ENCODE results near the gene PHACTR2.

The PHACTR2 gene

DNA sequence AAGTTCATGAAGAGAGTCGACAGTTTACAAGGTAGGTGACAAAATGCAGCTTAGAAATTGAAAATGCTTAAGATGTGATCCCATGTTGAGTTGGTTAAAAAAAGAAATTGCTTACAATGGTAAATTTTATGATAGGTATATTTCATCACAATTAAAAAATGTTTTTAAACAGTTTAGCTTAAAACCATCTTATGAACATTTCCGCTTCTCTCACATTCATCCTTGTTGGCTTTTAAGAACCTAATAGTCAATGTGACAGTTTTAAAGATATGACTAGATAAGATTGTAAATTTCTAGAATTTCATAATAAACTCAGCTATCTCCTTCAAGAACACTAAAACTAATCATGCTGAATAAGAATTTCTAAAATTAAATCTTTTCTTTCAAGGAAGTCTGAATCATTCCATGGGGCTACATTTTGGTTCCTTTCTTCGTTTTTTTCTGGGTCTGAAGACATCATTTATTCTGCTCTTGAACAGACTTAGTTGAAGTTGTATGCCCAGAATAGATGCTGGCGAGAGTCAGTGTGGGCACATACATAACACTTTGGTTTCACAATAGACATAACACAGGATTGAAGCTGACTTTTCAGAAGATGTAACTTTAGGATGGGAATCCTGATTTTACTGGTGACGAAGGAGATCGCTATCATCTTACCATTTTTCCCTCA lies 129.5 kb downstream of the PHACTR2 start:
- peak in 1 of 2 donors; percentile 47 for DNase-seq (ENCODE audit: low read depth in 2 of 2)
- H3K4me3 ChIP-seq (replicated peaks in 1 of 2; ENCODE audit: low read depth in 2 of 2, low read length in 2 of 2): no peak overlapping the region
- TF ChIP-seq, protein P1, sequence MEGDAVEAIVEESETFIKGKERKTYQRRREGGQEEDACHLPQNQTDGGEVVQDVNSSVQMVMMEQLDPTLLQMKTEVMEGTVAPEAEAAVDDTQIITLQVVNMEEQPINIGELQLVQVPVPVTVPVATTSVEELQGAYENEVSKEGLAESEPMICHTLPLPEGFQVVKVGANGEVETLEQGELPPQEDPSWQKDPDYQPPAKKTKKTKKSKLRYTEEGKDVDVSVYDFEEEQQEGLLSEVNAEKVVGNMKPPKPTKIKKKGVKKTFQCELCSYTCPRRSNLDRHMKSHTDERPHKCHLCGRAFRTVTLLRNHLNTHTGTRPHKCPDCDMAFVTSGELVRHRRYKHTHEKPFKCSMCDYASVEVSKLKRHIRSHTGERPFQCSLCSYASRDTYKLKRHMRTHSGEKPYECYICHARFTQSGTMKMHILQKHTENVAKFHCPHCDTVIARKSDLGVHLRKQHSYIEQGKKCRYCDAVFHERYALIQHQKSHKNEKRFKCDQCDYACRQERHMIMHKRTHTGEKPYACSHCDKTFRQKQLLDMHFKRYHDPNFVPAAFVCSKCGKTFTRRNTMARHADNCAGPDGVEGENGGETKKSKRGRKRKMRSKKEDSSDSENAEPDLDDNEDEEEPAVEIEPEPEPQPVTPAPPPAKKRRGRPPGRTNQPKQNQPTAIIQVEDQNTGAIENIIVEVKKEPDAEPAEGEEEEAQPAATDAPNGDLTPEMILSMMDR (IDR thresholded peaks at IDR 0.05; ENCODE audit: low read depth, low read length): no peak

DNA sequence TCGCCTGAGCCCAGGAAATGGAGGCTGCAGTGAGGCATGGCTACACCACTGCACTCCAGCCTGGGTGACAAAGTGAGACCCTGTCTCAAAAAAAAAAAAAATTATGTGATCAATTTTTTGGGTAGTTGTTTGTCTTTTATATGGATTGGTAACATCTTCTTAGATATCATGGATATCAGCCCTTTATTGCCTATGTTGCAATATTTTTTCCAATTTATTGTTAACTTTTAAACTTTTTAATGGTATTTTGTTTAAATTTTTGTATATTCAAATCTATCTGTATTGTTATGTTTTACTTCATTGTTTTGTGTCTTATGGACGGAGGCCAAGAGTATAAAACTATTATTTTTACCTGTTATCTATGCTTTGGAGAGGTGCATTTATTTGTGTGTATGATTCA lies 133.0 kb downstream of the PHACTR2 start:
- no peak overlapping the region for H3K4me3 ChIP-seq (replicated peaks in 1 of 2; ENCODE audit: low read depth in 2 of 2, low read length in 2 of 2)
- DNase-seq (ENCODE audit: low read depth in 2 of 2): no peak
- TF ChIP-seq, protein P1 (IDR thresholded peaks at IDR 0.05; ENCODE audit: low read depth, low read length): no peak

DNA sequence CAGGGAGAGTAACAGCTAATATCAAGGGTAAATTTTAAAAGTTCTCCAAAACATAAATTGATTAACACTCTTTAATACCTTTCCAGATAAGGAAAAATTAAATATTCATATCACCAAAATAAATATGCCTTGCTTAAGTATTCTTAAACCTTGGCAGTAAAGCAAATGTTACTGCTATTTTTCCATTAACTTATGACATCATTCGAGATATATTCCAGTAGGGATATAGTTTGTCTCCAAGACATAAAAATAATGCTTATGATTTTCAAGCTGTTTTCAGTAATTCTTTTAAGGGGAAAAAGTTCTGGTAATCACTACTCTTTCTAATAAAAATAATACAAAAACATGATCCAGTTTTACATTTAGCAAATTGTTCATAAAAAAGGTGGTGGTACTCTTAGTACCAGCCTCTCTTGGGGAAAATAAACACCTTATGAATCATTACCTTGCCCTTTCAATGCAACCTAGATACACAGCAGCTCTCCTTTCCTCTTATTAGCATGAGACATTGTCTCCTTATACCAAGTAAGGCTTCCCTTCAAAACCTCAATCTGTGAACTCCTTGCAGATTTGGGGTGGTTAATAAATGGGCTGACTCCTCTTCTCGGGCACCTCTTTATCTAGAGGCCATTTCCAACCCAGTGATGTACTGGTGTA lies 133.9 kb downstream of the PHACTR2 start:
- DNase-seq (ENCODE audit: low read depth in 2 of 2): no peak

DNA sequence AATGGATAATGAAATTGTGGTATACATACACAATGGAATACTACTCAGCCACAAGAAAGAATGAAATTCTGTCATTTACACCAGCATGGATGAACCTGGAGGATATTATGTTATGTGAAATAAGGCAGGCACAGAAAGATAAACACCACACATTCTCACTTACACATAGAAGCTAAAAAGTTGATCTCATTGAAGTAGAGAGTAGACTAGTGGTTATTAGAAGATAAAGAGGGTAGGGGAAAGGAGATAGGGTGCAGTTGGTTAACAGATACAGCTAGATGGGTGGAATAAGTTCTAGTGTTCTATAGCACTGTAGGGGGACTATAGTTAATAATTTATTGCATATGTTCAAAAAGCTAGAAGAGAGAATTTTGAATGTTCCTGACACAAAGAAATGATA lies 139.9 kb downstream of the PHACTR2 start:
- DNase-seq (ENCODE audit: low read depth in 2 of 2): no peak
- no peak overlapping the region for H3K4me3 ChIP-seq (replicated peaks in 1 of 2; ENCODE audit: low read depth in 2 of 2, low read length in 2 of 2)
- TF ChIP-seq, protein P1 (IDR thresholded peaks at IDR 0.05; ENCODE audit: low read depth, low read length): no peak

More for the DNA sequence above, 133.9 kb downstream of the PHACTR2 start:
- no peak overlapping the region for H3K4me3 ChIP-seq (replicated peaks in 1 of 2; ENCODE audit: low read depth in 2 of 2, low read length in 2 of 2)
- TF ChIP-seq, protein P1 (IDR thresholded peaks at IDR 0.05; ENCODE audit: low read depth, low read length): no peak

DNA sequence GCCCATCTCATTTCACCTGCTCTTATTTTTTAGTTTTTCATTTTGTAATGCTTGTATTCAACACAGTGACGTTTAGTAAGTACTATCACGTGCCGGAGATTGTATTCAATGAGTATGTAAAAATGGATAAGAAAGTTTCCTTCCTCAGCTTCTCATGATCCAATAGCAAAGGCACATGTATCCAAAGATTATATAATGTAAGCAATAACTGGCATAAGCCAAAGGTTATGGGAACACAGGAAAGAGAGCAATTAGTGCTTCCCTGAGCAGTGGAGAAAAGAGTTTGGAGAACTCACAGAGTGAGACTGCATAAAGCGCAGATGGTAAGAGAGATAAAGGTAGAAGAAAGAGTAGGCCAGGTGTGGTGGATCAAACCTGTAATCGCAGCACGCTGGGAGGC lies 143.6 kb downstream of the PHACTR2 start:
- H3K4me3 ChIP-seq (replicated peaks in 1 of 2; ENCODE audit: low read depth in 2 of 2, low read length in 2 of 2): no peak overlapping the region
- DNase-seq (ENCODE audit: low read depth in 2 of 2): no peak
- TF ChIP-seq, protein P1 (IDR thresholded peaks at IDR 0.05; ENCODE audit: low read depth, low read length): no peak

DNA sequence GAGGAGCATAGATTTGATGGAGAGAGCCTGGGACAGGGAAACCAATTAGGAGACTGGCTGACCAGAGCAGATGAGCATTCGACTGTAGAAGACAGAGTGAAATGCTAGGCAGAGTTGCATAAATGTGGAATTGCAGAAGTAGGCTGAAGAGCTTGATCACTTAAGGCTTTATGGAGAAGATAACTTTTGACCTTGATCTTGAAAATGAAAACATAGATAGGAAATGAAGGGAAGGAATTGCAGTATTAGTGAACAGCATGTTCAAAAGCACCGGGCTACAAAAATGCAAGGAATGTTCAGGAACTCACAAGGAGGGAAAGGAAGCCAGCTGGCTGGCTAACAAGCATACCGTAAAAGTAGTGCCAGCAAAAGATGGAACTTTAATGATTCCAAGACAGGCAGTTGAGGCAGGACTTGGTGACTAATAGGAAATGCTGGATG lies 144.8 kb downstream of the PHACTR2 start:
- TF ChIP-seq, protein P1 (IDR thresholded peaks at IDR 0.05; ENCODE audit: low read depth, low read length): no peak
- H3K4me3 ChIP-seq (replicated peaks in 1 of 2; ENCODE audit: low read depth in 2 of 2, low read length in 2 of 2): no peak overlapping the region
- peak; percentile 54 to 70 for DNase-seq (ENCODE audit: low read depth in 2 of 2)
